Effector memory CD8-positive, alpha-beta T cell (primary cell): Measurements from ENCODE around the gene B9D2.
"Not testable (repeated sequence)": the region's sequence is repeated elsewhere in the genome, so short reads cannot be mapped to it uniquely, and the experiment has no call there.

Experiments used
- ATAC-seq: fragments of 150-1000 bp; cut with Tn5 transposase; replicated peaks from 2 replicates; pipeline ENCODE4 v1.10.0; 2021; ENCODE audit warnings: mild to moderate bottlenecking, moderate library complexity
- DNase-seq, 3 experiments: peaks; one replicate each; pipeline ENCODE4 v3.0.0; 2021
- H3K27ac Mint-ChIP-seq, 2 donors: one replicate each; pipeline ENCODE4 v1.8.0; 2022; ENCODE audit warnings: mild to moderate bottlenecking in 2 of 2, mixed read lengths in 2 of 2, moderate library complexity in 2 of 2
- H3K27me3 Mint-ChIP-seq, 2 donors: one replicate each; pipeline ENCODE4 v1.8.0; 2022; ENCODE audit warnings: mixed read lengths in 2 of 2
- H3K36me3 Mint-ChIP-seq: one replicate; pipeline ENCODE4 v1.8.0; 2022; ENCODE audit warnings: mild to moderate bottlenecking, moderate library complexity, mixed read lengths; ENCODE audit not compliant: insufficient read depth
- H3K4me1 Mint-ChIP-seq, 2 donors: one replicate each; pipeline ENCODE4 v1.8.0; 2022; ENCODE audit warnings: low read depth in 2 of 2, mixed read lengths in 2 of 2
- H3K4me3 Mint-ChIP-seq, 2 donors: one replicate each; pipeline ENCODE4 v1.8.0; 2022; ENCODE audit warnings: mild to moderate bottlenecking in 2 of 2, mixed read lengths in 2 of 2, moderate library complexity in 2 of 2
- H3K9me3 Mint-ChIP-seq, 2 donors: one replicate each; pipeline ENCODE4 v1.8.0; 2022; ENCODE audit warnings: mixed read lengths in 2 of 2
- total RNA-seq, 9 experiments: gene quantifications; one replicate each; lab custom pipeline; 2026; lab: John Stamatoyannopoulos, UW

B9D2 gene
- 3.1 to 17.1 (median 8.1) reads per million in 9 experiments for total RNA-seq

GRCh38 chr19:41363753-41364523 lies at the start of gene B9D2:
TSS of gene B9D2 (minus strand) at chr19:41364149. CDS start at chr19:41363519, 630 bp downstream.
- peak; percentile 93 for ATAC-seq
- Mint-ChIP-seq H3K4me3 (peak within 1 kb of the TSS; percentile 84 to 91), H3K9me3 (no peaks in the 10 kb centered on the region), H3K36me3 (peaks cover 23% of the 10 kb centered on the region), H3K4me1 (peaks cover 22 to 27% of the 10 kb centered on the region in 2 donors), H3K27ac (peak within 1 kb of the TSS; percentile 98 to 99), H3K27me3 (no peaks in the 10 kb centered on the region)
- DNase-seq, result peak; percentile 97 to 98 (median 97)

GRCh38 chr19:41412953-41413352 lies 49.0 kb upstream of the B9D2 start:
- ATAC-seq, result no peak
- Mint-ChIP-seq H3K36me3 (peaks cover 28% of the 10 kb centered on the region), H3K27ac (peak overlapping the region in 1 of 2 donors; percentile 55)

GRCh38 chr19:41411968-41412265 lies 48.0 kb upstream of the B9D2 start:
- peaks cover 23% of the 10 kb centered on the region for H3K36me3 Mint-ChIP-seq
- peaks cover 17 to 26% of the 10 kb centered on the region in 2 donors for H3K4me1 Mint-ChIP-seq
- H3K4me3 Mint-ChIP-seq, result no peak overlapping the region
- H3K9me3 Mint-ChIP-seq, result no peaks in the 10 kb centered on the region
- H3K27me3 Mint-ChIP-seq, result no peaks in the 10 kb centered on the region
- H3K27ac Mint-ChIP-seq, result no peak overlapping the region
- no peak for DNase-seq
- ATAC-seq, result no peak

More at GRCh38 chr19:41412953-41413352, 49.0 kb upstream of the B9D2 start:
- H3K4me3 Mint-ChIP-seq, result no peak overlapping the region
- peaks cover 12 to 20% of the 10 kb centered on the region in 2 donors for H3K4me1 Mint-ChIP-seq
- no peaks in the 10 kb centered on the region for H3K9me3 Mint-ChIP-seq
- H3K27me3 Mint-ChIP-seq, result no peaks in the 10 kb centered on the region
- no peak for DNase-seq

GRCh38 chr19:41411100-41411967 lies 47.4 kb upstream of the B9D2 start:
- peaks cover 17 to 29% of the 10 kb centered on the region in 2 donors for H3K4me1 Mint-ChIP-seq
- no peak overlapping the region for H3K4me3 Mint-ChIP-seq
- H3K27ac Mint-ChIP-seq, result no peak overlapping the region
- peaks cover 22% of the 10 kb centered on the region for H3K36me3 Mint-ChIP-seq
- no peaks in the 10 kb centered on the region for H3K9me3 Mint-ChIP-seq
- DNase-seq, result no peak
- no peak for ATAC-seq
- H3K27me3 Mint-ChIP-seq, result no peaks in the 10 kb centered on the region

- ATAC-seq, result no peak
- no peak for DNase-seq
- Mint-ChIP-seq H3K9me3 (no peaks in the 10 kb centered on the region), H3K36me3 (peaks cover 16% of the 10 kb centered on the region), H3K27ac (no peak overlapping the region), H3K4me1 (peaks cover 17 to 29% of the 10 kb centered on the region in 2 donors), H3K4me3 (no peak overlapping the region), H3K27me3 (no peaks in the 10 kb centered on the region)
These were observed 46.5 kb upstream of the B9D2 start for GRCh38 chr19:41410336-41411054.

- Mint-ChIP-seq H3K9me3 (no peaks in the 10 kb centered on the region), H3K4me3 (peak overlapping the region in 1 of 2 donors; percentile 28), H3K27ac (peak overlapping the region; percentile 54 to 58), H3K36me3 (peaks cover 10% of the 10 kb centered on the region), H3K4me1 (peaks cover 17 to 26% of the 10 kb centered on the region in 2 donors), H3K27me3 (no peaks in the 10 kb centered on the region)
- DNase-seq (no peak), ATAC-seq (no peak)
These were observed 45.3 kb upstream of the B9D2 start for GRCh38 chr19:41409288-41409687.

GRCh38 chr19:41408846-41409245 lies 44.9 kb upstream of the B9D2 start:
- not testable (repeated sequence) for H3K4me3 Mint-ChIP-seq, H3K27me3 Mint-ChIP-seq, H3K9me3 Mint-ChIP-seq, ATAC-seq, DNase-seq
- peak overlapping the region; percentile 54 to 58 for H3K27ac Mint-ChIP-seq
- H3K36me3 Mint-ChIP-seq, result peaks cover 11% of the 10 kb centered on the region
- peaks cover 17 to 26% of the 10 kb centered on the region in 2 donors for H3K4me1 Mint-ChIP-seq

- H3K4me1 Mint-ChIP-seq, result peaks cover 21 to 24% of the 10 kb centered on the region in 2 donors
- no peaks in the 10 kb centered on the region for H3K27me3 Mint-ChIP-seq
- no peak overlapping the region for H3K27ac Mint-ChIP-seq
These were observed 44.3 kb upstream of the B9D2 start for GRCh38 chr19:41408256-41408655.

GRCh38 chr19:41407271-41407670 lies 43.3 kb upstream of the B9D2 start:
- ATAC-seq (no peak), DNase-seq (no peak)
- Mint-ChIP-seq H3K36me3 (peaks cover 7% of the 10 kb centered on the region), H3K4me3 (no peak overlapping the region), H3K9me3 (no peaks in the 10 kb centered on the region), H3K27me3 (no peaks in the 10 kb centered on the region), H3K4me1 (peaks cover 21 to 24% of the 10 kb centered on the region in 2 donors), H3K27ac (peak overlapping the region in 1 of 2 donors; percentile 8)

More at GRCh38 chr19:41408256-41408655, 44.3 kb upstream of the B9D2 start:
- Mint-ChIP-seq H3K9me3 (no peaks in the 10 kb centered on the region), H3K36me3 (peaks cover 10% of the 10 kb centered on the region), H3K4me3 (no peak overlapping the region)
- no peak for DNase-seq
- no peak for ATAC-seq

- Mint-ChIP-seq H3K4me3 (no peak overlapping the region), H3K9me3 (no peaks in the 10 kb centered on the region), H3K36me3 (peaks cover 9% of the 10 kb centered on the region), H3K27me3 (no peaks in the 10 kb centered on the region), H3K4me1 (peaks cover 25 to 32% of the 10 kb centered on the region in 2 donors), H3K27ac (no peak overlapping the region)
- ATAC-seq, result no peak
- DNase-seq, result no peak
These were observed 41.8 kb upstream of the B9D2 start for GRCh38 chr19:41405776-41406175.

- H3K36me3 Mint-ChIP-seq, result peaks cover 7% of the 10 kb centered on the region
These were observed 39.4 kb upstream of the B9D2 start for GRCh38 chr19:41403181-41403970.

GRCh38 chr19:41402010-41402409 lies 38.1 kb upstream of the B9D2 start:
- DNase-seq (no peak), ATAC-seq (no peak)
- peaks cover 29 to 40% of the 10 kb centered on the region in 2 donors for H3K4me1 Mint-ChIP-seq
- no peaks in the 10 kb centered on the region for H3K27me3 Mint-ChIP-seq
- H3K27ac Mint-ChIP-seq, result no peak overlapping the region
- no peak overlapping the region for H3K4me3 Mint-ChIP-seq
- H3K9me3 Mint-ChIP-seq, result no peaks in the 10 kb centered on the region
- peaks cover 15% of the 10 kb centered on the region for H3K36me3 Mint-ChIP-seq

More at GRCh38 chr19:41403181-41403970, 39.4 kb upstream of the B9D2 start:
- Mint-ChIP-seq H3K9me3 (no peaks in the 10 kb centered on the region), H3K27ac (peak overlapping the region in 1 of 2 donors; percentile 8), H3K27me3 (no peaks in the 10 kb centered on the region), H3K4me3 (no peak overlapping the region), H3K4me1 (peaks cover 20 to 34% of the 10 kb centered on the region in 2 donors)
- DNase-seq, result no peak
- ATAC-seq, result no peak
